ENCODE results near the gene SIGLEC1. TPM values are rescaled to one million over a fixed set of nuclear protein-coding genes. Genes with fewer than 3 reads are reported as not detected.

SIGLEC1 gene
- total RNA-seq, 1 experiment from 2014 or later: not detected

DNA sequence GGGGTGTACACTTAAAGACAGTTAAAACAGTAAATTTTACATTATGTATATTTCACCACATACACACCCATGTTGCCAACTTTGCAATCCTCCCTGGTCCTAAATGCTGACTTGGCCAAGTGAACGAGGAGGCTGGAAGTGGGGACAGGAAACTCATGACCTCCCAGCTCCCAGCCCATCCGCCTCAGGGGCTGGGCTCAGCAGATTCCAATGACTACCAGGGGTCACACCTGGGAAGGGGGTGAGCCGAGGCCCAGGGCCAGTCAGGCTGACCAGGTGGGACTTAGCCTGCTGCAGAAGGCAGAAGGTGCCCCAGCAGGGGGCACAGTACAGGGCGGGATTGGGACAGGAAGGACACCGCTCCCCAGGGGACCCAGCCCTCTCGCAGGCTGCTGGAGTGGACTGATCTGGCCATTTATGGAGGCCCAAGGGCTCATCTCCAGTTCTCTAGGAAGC lies 2.4 kb downstream of the SIGLEC1 start:
- no peak for DNase-seq
- Histone ChIP-seq H2AFZ (no peak overlapping the region), H3K79me2 (ENCODE audit: low read depth) (no peaks in the 10 kb centered on the region), H3K27me3 (ENCODE audit: insufficient read depth, low read depth) (no peaks in the 10 kb centered on the region), H3F3A (ENCODE audit: insufficient read depth, low read depth) (no peaks in the 10 kb centered on the region), H3K9me3 (ENCODE audit: insufficient read depth, low read depth) (no peaks in the 10 kb centered on the region), H3K4me3 (no peak overlapping the region), H3K27ac (no peak overlapping the region), H3K36me3 (ENCODE audit: low read depth) (no peaks in the 10 kb centered on the region), H3K4me2 (no peak overlapping the region), H4K20me1 (ENCODE audit: insufficient read depth) (no peaks in the 10 kb centered on the region), H3K4me1 (replicated peaks; ENCODE audit: insufficient read depth) (no peaks in the 10 kb centered on the region), H3K9me2 (ENCODE audit: insufficient read depth) (no peaks in the 10 kb centered on the region)
- ChIA-PET POLR2A (ENCODE audit: unreplicated experiment) (interaction anchor here (0.7 kb wide), 1 partner anchor 79 kb away, joined by 3 read pairs; no protein-coding TSS in a partner anchor), CTCF (interaction anchor here (0.5 to 2.6 kb wide), 6 partner anchors 9 to 205 kb away, joined by 3 to 14 read pairs (median 4); no protein-coding TSS in a partner anchor)
- intact Hi-C loops (cut with micrococcal nuclease; ENCODE audit: unreplicated experiment): loop anchor here (1.0 to 10.0 kb wide), 2 partner anchors 34 to 135 kb away; partner anchors contain the start of gene MAVS
- TF ChIP-seq, protein P1, sequence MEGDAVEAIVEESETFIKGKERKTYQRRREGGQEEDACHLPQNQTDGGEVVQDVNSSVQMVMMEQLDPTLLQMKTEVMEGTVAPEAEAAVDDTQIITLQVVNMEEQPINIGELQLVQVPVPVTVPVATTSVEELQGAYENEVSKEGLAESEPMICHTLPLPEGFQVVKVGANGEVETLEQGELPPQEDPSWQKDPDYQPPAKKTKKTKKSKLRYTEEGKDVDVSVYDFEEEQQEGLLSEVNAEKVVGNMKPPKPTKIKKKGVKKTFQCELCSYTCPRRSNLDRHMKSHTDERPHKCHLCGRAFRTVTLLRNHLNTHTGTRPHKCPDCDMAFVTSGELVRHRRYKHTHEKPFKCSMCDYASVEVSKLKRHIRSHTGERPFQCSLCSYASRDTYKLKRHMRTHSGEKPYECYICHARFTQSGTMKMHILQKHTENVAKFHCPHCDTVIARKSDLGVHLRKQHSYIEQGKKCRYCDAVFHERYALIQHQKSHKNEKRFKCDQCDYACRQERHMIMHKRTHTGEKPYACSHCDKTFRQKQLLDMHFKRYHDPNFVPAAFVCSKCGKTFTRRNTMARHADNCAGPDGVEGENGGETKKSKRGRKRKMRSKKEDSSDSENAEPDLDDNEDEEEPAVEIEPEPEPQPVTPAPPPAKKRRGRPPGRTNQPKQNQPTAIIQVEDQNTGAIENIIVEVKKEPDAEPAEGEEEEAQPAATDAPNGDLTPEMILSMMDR (conservative IDR thresholded peaks at IDR 0.05): no peak
- TF ChIP-seq EZH2 (IDR thresholded peaks at IDR 0.05; ENCODE audit: low read depth): no peak
- no TSS peak for BruUV-seq (replicated peaks)

DNA sequence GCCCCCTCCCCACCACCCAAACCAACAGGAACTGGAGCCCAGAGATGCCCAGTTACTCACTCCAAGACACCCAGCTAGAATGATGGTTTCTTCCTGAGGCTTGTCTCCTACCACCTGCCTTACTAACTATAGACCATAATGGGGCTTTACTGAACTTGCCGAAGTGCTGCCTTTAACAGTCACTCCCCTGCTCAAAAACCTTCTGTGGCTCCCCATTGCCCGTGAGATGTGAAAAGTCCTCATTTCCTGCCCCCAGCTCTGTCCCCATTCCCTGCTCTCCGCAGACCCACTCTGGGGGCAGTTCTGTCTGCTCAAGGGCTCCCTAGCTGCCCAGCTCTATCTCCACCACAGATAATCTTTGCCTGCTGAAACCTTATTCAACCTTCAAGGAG lies 4.9 kb downstream of the SIGLEC1 start:
- no peak for DNase-seq
- H3K27me3 ChIP-seq (ENCODE audit: insufficient read depth, low read depth): no peaks in the 10 kb centered on the region
- ChIA-PET CTCF (interaction anchor here (0.7 kb wide), 1 partner anchor 11 kb away, joined by 7 read pairs; no protein-coding TSS in a partner anchor), POLR2A (ENCODE audit: unreplicated experiment) (interaction anchor here (0.5 to 0.7 kb wide), 2 partner anchors 60 to 73 kb away, joined by 3 read pairs; partner anchors contain the start of gene ADISSP)
- no peaks in the 10 kb centered on the region for H3F3A ChIP-seq (ENCODE audit: insufficient read depth, low read depth)
- H3K9me2 ChIP-seq (ENCODE audit: insufficient read depth): no peaks in the 10 kb centered on the region
- intact Hi-C loops (cut with micrococcal nuclease; ENCODE audit: unreplicated experiment): no loop called here
- H3K27ac ChIP-seq: no peak overlapping the region
- H3K4me2 ChIP-seq: no peak overlapping the region
- H3K9me3 ChIP-seq (ENCODE audit: insufficient read depth, low read depth): no peaks in the 10 kb centered on the region
- H3K79me2 ChIP-seq (ENCODE audit: low read depth): no peaks in the 10 kb centered on the region
- no peak for TF ChIP-seq EZH2 (IDR thresholded peaks at IDR 0.05; ENCODE audit: low read depth)
- TF ChIP-seq, protein P1 (conservative IDR thresholded peaks at IDR 0.05): no peak
- H4K20me1 ChIP-seq (ENCODE audit: insufficient read depth): no peaks in the 10 kb centered on the region
- no peak overlapping the region for H3K4me3 ChIP-seq
- H3K4me1 ChIP-seq (replicated peaks; ENCODE audit: insufficient read depth): no peaks in the 10 kb centered on the region
- H3K36me3 ChIP-seq (ENCODE audit: low read depth): no peaks in the 10 kb centered on the region
- BruUV-seq (replicated peaks): no TSS peak
- H2AFZ ChIP-seq: no peak overlapping the region

DNA sequence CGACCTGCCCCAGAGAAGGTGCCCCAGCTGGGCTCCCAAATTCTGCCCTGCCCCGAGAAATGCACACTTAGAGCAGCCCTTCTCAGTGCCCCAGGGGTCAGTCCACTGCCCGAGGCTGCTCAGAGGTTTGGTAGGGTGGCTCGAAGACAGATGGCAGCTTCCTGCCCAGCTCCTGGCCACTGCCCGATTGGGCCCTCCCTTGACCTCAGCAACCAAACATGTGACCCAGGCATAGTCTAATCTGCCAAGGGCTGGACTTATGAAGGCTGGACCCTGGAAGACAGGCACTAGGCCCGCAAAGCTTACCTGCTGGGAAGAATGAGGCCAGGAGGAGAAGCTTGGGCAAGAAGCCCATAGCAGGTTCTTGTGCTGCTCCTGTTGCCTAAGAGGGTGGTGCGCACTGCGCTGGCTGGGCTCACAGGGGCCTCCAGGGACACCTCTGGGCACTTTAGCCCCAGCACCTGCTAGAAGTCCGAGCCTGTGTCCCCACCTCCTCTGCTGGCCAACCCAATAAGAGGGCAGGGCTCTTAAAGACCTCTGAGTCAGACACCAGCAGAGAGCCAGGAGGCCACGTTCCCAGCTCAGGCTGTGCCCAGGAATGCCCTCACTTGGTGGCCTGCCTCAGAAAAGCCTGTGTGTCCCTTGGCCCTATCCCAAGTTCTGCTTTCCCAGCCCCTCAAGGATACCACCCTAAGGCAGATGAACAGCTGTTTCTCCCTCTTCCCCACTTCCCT lies 5.5 kb downstream of the SIGLEC1 start:
- Histone ChIP-seq H3K4me1 (replicated peaks; ENCODE audit: insufficient read depth) (no peaks in the 10 kb centered on the region), H3K27me3 (ENCODE audit: insufficient read depth, low read depth) (no peaks in the 10 kb centered on the region), H3K4me2 (no peak overlapping the region), H3K9me2 (ENCODE audit: insufficient read depth) (no peaks in the 10 kb centered on the region), H3K36me3 (ENCODE audit: low read depth) (no peaks in the 10 kb centered on the region), H3K9me3 (ENCODE audit: insufficient read depth, low read depth) (no peaks in the 10 kb centered on the region), H3K4me3 (no peak overlapping the region), H2AFZ (no peak overlapping the region), H4K20me1 (ENCODE audit: insufficient read depth) (no peaks in the 10 kb centered on the region), H3K27ac (no peak overlapping the region), H3K79me2 (ENCODE audit: low read depth) (no peaks in the 10 kb centered on the region), H3F3A (ENCODE audit: insufficient read depth, low read depth) (no peaks in the 10 kb centered on the region)
- ChIA-PET POLR2A (ENCODE audit: unreplicated experiment) (interaction anchor here (0.5 to 0.7 kb wide), 2 partner anchors 61 to 72 kb away, joined by 3 read pairs; partner anchors contain the start of gene ADISSP), CTCF (no interaction called here)
- intact Hi-C loops (cut with micrococcal nuclease; ENCODE audit: unreplicated experiment): no loop called here
- no peak for TF ChIP-seq EZH2 (IDR thresholded peaks at IDR 0.05; ENCODE audit: low read depth)
- TF ChIP-seq, protein P1 (conservative IDR thresholded peaks at IDR 0.05): no peak
- no TSS peak for BruUV-seq (replicated peaks)
- peak; percentile 44 to 61 for DNase-seq

Measured in PC-9 (cell line).